GM12878 (cell line): Measurements from ENCODE around the gene CAPN1. TPM values are rescaled to one million over a fixed set of nuclear protein-coding genes. Genes with fewer than 3 reads are reported as not detected.

ENCODE experiments used
- ATAC-seq: fragments of 200-7000 bp; cut with Tn5 transposase; 3 replicates; pipeline ENCODE4 v1.9.1; 2020; ENCODE audit warnings: mild to moderate bottlenecking, moderate library complexity
- BruUV-seq: library from RNA; stranded (reverse); fragments of 400-500 nt; replicated peaks from 2 replicates; lab custom pipeline; 2021; lab: Mats Ljungman, UMichigan
- CTCF ChIA-PET: fragments of 300-600 bp; sonication (Branson Sonifier 250); formaldehyde crosslinking; extraction: SDS; loops from one replicate; lab custom pipeline; 2021; ENCODE audit warnings: inconsistent platforms; lab: Yijun Ruan, JAX
- POLR2A ChIA-PET: fragments of 350-600 bp; formaldehyde crosslinking; extraction: SDS; loops from one replicate; lab custom pipeline; 2021; ENCODE audit warnings: inconsistent platforms; lab: Charles Lee
- RAD21 ChIA-PET: fragments of 300-600 bp; sonication (Branson Sonifier 250); formaldehyde crosslinking; loops from one replicate; lab custom pipeline; 2023; ENCODE audit warnings: antibody characterized with exemption; ENCODE audit not compliant: unreplicated experiment; lab: Charles Lee
- SMC1A ChIA-PET: fragments of 300-600 bp; sonication (Branson Sonifier 250); formaldehyde crosslinking; loops from one replicate; lab custom pipeline; 2023; ENCODE audit not compliant: unreplicated experiment, uncharacterized antibody; lab: Charles Lee
- DNase-seq: peaks from one replicate; pipeline ENCODE4 v3.0.0-alpha.2; 2011; ENCODE audit warnings: low read depth, low spot score
- FAIRE-seq: peaks from 3 replicates; lab custom pipeline; 2011; peaks lifted over from hg19 to GRCh38; lab: Jason Lieb, UNC
- H2AFZ ChIP-seq: 2 replicates; pipeline ENCODE4 v1.6.0; 2011; ENCODE audit warnings: low read depth, low read length, control low read depth; ENCODE audit not compliant: control insufficient read depth
- H3K27ac ChIP-seq: 2 replicates; pipeline ENCODE4 v1.5.1; 2011; ENCODE audit warnings: control low read depth; ENCODE audit not compliant: control insufficient read depth, insufficient read depth
- H3K27me3 ChIP-seq, 2 experiments: replicated peaks in 1 of 2; 2 replicates each; pipeline versions ENCODE4 v1.6.0 to v1.6.1; 2011; ENCODE audit warnings: low read length in 1 of 2; ENCODE audit not compliant: control insufficient read depth in 2 of 2, insufficient read depth in 2 of 2
- H3K36me3 ChIP-seq, 2 experiments: 2 replicates each; pipeline ENCODE4 v1.5.1; 2011; ENCODE audit warnings: low read length in 1 of 2; ENCODE audit not compliant: control insufficient read depth in 2 of 2, insufficient read depth in 2 of 2
- H3K4me1 ChIP-seq: 2 replicates; pipeline ENCODE4 v1.6.1; 2011; ENCODE audit warnings: mild to moderate bottlenecking, low read length, moderate library complexity, mixed read lengths; ENCODE audit not compliant: control insufficient read depth, insufficient read depth
- H3K4me2 ChIP-seq: 2 replicates; pipeline ENCODE4 v1.6.0; 2011; ENCODE audit warnings: control low read depth; ENCODE audit not compliant: control insufficient read depth, insufficient read depth
- H3K4me3 ChIP-seq: fragments of 200-600 bp; sonication (generic); 2 replicates; pipeline ENCODE4 v1.5.1; 2016
- H3K79me2 ChIP-seq: 2 replicates; pipeline ENCODE4 v1.6.0; 2011; ENCODE audit warnings: low read length; ENCODE audit not compliant: control insufficient read depth, insufficient read depth
- H3K9ac ChIP-seq: 2 replicates; pipeline ENCODE4 v1.8.0; 2011; ENCODE audit warnings: low read length, control low read depth, mixed read lengths; ENCODE audit not compliant: control insufficient read depth, insufficient read depth
- H3K9me3 ChIP-seq: replicated peaks from 3 replicates; pipeline ENCODE4 v1.5.1; 2011; ENCODE audit warnings: mild to moderate bottlenecking, low read length; ENCODE audit not compliant: control insufficient read depth, insufficient read depth
- H4K20me1 ChIP-seq: 2 replicates; pipeline ENCODE4 v1.6.0; 2011; ENCODE audit not compliant: control insufficient read depth, insufficient read depth
- ASH2L ChIP-seq: fragments of 300-600, 200-600 bp; sonication (generic); IDR thresholded peaks from 2 replicates; pipeline ENCODE4 v1.6.1; 2017; ENCODE audit warnings: low read depth, mild to moderate bottlenecking, borderline replicate concordance
- EED ChIP-seq: sonication (generic); IDR thresholded peaks from 2 replicates; pipeline ENCODE4 v1.6.1; 2016; ENCODE audit warnings: antibody characterized with exemption, low read depth
- EGR1 ChIP-seq, 2 experiments: IDR thresholded peaks; 1 replicate in 1 of 2; 2 replicates in 1 of 2; pipeline ENCODE4 v1.6.1; 2011 to 2012; ENCODE audit warnings: low read depth in 2 of 2, low read length in 2 of 2, borderline replicate concordance in 1 of 2, mild to moderate bottlenecking in 1 of 2, moderate library complexity in 1 of 2
- GABPA ChIP-seq: IDR thresholded peaks from 2 replicates; pipeline ENCODE4 v1.6.1; 2014; ENCODE audit warnings: antibody characterized with exemption, low read depth, mild to moderate bottlenecking, inconsistent platforms
- LARP7 ChIP-seq: fragments of 450-650 bp; IDR thresholded peaks from 2 replicates; pipeline ENCODE4 v1.6.1; 2017; ENCODE audit warnings: mild to moderate bottlenecking
- MEF2A ChIP-seq: IDR thresholded peaks from 2 replicates; pipeline ENCODE4 v1.6.1; 2011; ENCODE audit warnings: low read depth, mild to moderate bottlenecking, low read length, moderate library complexity; ENCODE audit not compliant: insufficient read depth
- PAX8 ChIP-seq: fragments of 450-650 bp; IDR thresholded peaks from 2 replicates; pipeline ENCODE4 v1.6.1; 2017; ENCODE audit warnings: mild to moderate bottlenecking, moderate library complexity
- POLR2A ChIP-seq: IDR thresholded peaks from 2 replicates; pipeline ENCODE4 v1.6.1; 2011; ENCODE audit warnings: low read depth, mild to moderate bottlenecking, low read length
- POLR2AphosphoS2 ChIP-seq: IDR thresholded peaks from 2 replicates; pipeline ENCODE4 v1.6.1; 2011; ENCODE audit warnings: low read depth, mild to moderate bottlenecking, low read length, improper control_type of control experiment, moderate library complexity
- STAT3 ChIP-seq: IDR thresholded peaks from 2 replicates; pipeline ENCODE4 v1.6.1; 2011; ENCODE audit warnings: low read depth, low read length, improper control_type of control experiment
- TARDBP ChIP-seq: IDR thresholded peaks from 2 replicates; pipeline ENCODE4 v1.6.1; 2016; ENCODE audit warnings: borderline replicate concordance
- ZBED1 ChIP-seq: IDR thresholded peaks from 2 replicates; pipeline ENCODE4 v1.6.1; 2016; ENCODE audit warnings: borderline replicate concordance
- ZNF207 ChIP-seq: fragments of 450-650 bp; IDR thresholded peaks from 2 replicates; pipeline ENCODE4 v1.6.1; 2014; ENCODE audit warnings: antibody characterized with exemption, mild to moderate bottlenecking, borderline replicate concordance
- WGBS: methylation state at CpG from one replicate; pipeline ENCODE4 v1.1.6; 2016; ENCODE audit warnings: low lambda C conversion rate; ENCODE audit not compliant: insufficient replicate concordance, insufficient coverage; ENCODE audit errors: missing lambda C conversion rate; 5-methylcytosine and 5-hydroxymethylcytosine counted together
- in situ Hi-C: fragments of 300-500 bp; cut with MboI; formaldehyde crosslinking; loops from 9 replicates; pipeline ENCODE4 v1.14.3; 2018; ENCODE audit warnings: mixed read lengths
- intact Hi-C: fragments of 100-400 bp; cut with micrococcal nuclease; formaldehyde crosslinking; loops from one replicate; pipeline ENCODE4 v1.14.2; 2022; ENCODE audit not compliant: unreplicated experiment
- polyA plus RNA-seq, 11 experiments: library from polyadenylated mRNA; depleted of rRNA in 4 of 11; unstranded in 6 of 11; stranded (reverse) in 5 of 11; fragments of >200 nt; fragmentation: Nextera tagmentation in 4 of 11; fragmentation: Illumina TruSeq in 1 of 11; extraction: Ambion mirVana in 4 of 11; extraction: Trizol in 1 of 11; gene quantifications; 1 replicate in 1 of 11; 2 replicates in 10 of 11; pipeline versions ENCODE4 v1.2.1 to v1.2.3, GENCODE V29; 2011 to 2016; ENCODE audit warnings: inconsistent platforms in 2 of 11, missing spikeins in 2 of 11, low read depth in 1 of 11
- total RNA-seq, 4 experiments: library from RNA; depleted of rRNA in 3 of 4; stranded (reverse); fragments of >200 nt in 3 of 4; fragmentation: Illumina TruSeq in 1 of 4; extraction: Trizol in 1 of 4; gene quantifications; 2 replicates each; pipeline versions ENCODE4 v1.2.1 to v1.2.3, GENCODE V29; 2013 to 2021
- TF ChIP-seq, protein P1 (sequence below): fragments of 450-650 bp; IDR thresholded peaks from 2 replicates; pipeline ENCODE4 v1.6.1; 2017; ENCODE audit warnings: borderline replicate concordance
- TF ChIP-seq, protein P2 (sequence below): fragments of 450-650 bp; formaldehyde crosslinking; IDR thresholded peaks from 2 replicates; pipeline ENCODE4 v1.5.0; 2022; ENCODE audit warnings: mild to moderate bottlenecking, missing genetic modification characterization

The CAPN1 gene
- total and polyA plus RNA-seq, 10 of the 15 experiments (the other 5 are each of a cell fraction or from before 2014, with no cell fraction given): 2.2 to 167 (median 77.3) TPM

DNA sequence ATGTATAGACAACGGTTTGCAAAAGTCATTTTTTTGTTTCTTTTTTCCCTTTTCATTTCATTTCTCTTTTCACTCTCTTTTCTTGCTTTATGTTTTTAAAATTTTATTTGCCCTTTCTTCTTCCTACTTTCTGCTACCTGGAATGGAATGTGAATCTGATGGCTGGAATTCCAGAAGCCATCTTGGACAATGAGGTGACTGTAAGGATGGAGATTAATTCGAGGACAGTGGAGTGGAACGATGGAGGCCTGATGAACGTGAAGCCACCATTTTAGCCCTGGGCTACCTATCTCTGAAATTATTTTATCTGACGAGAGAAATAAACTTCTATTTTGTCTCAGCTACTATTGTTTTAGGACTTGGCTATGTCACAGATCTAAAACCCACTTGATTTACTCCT lies 77.3 kb downstream of the CAPN1 start:
- no peak overlapping the region for H3K9ac ChIP-seq
- FAIRE-seq (no peak), DNase-seq (no peak), ATAC-seq (no peak)
- H3K79me2 ChIP-seq: peaks cover 22% of the 10 kb centered on the region
- no peaks in the 10 kb centered on the region for H3K9me3 ChIP-seq
- no peaks in the 10 kb centered on the region for H3K27me3 ChIP-seq
- no peak overlapping the region for H3K4me3 ChIP-seq
- RAD21 ChIA-PET: no interaction called here
- in situ Hi-C loops (no loop called here), intact Hi-C loops (loop anchor here (10.0 kb wide), 4 partner anchors 54 to 414 kb away; partner anchors contain the start of genes ARL2, CDC42BPG and SYVN1)
- H2AFZ ChIP-seq: no peak overlapping the region
- peaks cover 3% of the 10 kb centered on the region for H3K4me1 ChIP-seq
- TF ChIP-seq TARDBP (no peak), LARP7 (no peak), ZBED1 (no peak), MEF2A (no peak), PAX8 (no peak), ASH2L (no peak), GABPA (no peak), STAT3 (no peak), ZNF207 (no peak), EED (no peak), POLR2AphosphoS2 (no peak), EGR1 (IDR thresholded peaks at IDR 0.05; ENCODE audit: borderline replicate concordance in 1 of 2, low read depth in 2 of 2, low read length in 2 of 2) (no peak), POLR2A (no peak)
- TF ChIP-seq, protein P1, sequence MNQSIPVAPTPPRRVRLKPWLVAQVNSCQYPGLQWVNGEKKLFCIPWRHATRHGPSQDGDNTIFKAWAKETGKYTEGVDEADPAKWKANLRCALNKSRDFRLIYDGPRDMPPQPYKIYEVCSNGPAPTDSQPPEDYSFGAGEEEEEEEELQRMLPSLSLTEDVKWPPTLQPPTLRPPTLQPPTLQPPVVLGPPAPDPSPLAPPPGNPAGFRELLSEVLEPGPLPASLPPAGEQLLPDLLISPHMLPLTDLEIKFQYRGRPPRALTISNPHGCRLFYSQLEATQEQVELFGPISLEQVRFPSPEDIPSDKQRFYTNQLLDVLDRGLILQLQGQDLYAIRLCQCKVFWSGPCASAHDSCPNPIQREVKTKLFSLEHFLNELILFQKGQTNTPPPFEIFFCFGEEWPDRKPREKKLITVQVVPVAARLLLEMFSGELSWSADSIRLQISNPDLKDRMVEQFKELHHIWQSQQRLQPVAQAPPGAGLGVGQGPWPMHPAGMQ: no peak
- TF ChIP-seq, protein P2, sequence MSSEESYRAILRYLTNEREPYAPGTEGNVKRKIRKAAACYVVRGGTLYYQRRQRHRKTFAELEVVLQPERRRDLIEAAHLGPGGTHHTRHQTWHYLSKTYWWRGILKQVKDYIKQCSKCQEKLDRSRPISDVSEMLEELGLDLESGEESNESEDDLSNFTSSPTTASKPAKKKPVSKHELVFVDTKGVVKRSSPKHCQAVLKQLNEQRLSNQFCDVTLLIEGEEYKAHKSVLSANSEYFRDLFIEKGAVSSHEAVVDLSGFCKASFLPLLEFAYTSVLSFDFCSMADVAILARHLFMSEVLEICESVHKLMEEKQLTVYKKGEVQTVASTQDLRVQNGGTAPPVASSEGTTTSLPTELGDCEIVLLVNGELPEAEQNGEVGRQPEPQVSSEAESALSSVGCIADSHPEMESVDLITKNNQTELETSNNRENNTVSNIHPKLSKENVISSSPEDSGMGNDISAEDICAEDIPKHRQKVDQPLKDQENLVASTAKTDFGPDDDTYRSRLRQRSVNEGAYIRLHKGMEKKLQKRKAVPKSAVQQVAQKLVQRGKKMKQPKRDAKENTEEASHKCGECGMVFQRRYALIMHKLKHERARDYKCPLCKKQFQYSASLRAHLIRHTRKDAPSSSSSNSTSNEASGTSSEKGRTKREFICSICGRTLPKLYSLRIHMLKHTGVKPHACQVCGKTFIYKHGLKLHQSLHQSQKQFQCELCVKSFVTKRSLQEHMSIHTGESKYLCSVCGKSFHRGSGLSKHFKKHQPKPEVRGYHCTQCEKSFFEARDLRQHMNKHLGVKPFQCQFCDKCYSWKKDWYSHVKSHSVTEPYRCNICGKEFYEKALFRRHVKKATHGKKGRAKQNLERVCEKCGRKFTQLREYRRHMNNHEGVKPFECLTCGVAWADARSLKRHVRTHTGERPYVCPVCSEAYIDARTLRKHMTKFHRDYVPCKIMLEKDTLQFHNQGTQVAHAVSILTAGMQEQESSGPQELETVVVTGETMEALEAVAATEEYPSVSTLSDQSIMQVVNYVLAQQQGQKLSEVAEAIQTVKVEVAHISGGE (CRISPR knock-in tag): no peak
- no peaks in the 10 kb centered on the region for H4K20me1 ChIP-seq
- no peak overlapping the region for H3K4me2 ChIP-seq
- no TSS peak for BruUV-seq
- WGBS: 56% methylated on average over 5 of the region's 5 CpGs
- no peak overlapping the region for H3K27ac ChIP-seq
- SMC1A ChIA-PET: interaction anchor here (1.7 kb wide), 1 partner anchor 16 kb away, joined by 3 read pairs; no protein-coding TSS in a partner anchor
- CTCF ChIA-PET: interaction anchor here (0.8 to 1.6 kb wide), 3 partner anchors 17 to 56 kb away, joined by 3 to 4 read pairs (median 3); partner anchors contain the start of gene CDC42EP2
- no peaks in the 10 kb centered on the region for H3K36me3 ChIP-seq
- POLR2A ChIA-PET: no interaction called here
